ENCODE data around the gene RABEP2.

DNA sequence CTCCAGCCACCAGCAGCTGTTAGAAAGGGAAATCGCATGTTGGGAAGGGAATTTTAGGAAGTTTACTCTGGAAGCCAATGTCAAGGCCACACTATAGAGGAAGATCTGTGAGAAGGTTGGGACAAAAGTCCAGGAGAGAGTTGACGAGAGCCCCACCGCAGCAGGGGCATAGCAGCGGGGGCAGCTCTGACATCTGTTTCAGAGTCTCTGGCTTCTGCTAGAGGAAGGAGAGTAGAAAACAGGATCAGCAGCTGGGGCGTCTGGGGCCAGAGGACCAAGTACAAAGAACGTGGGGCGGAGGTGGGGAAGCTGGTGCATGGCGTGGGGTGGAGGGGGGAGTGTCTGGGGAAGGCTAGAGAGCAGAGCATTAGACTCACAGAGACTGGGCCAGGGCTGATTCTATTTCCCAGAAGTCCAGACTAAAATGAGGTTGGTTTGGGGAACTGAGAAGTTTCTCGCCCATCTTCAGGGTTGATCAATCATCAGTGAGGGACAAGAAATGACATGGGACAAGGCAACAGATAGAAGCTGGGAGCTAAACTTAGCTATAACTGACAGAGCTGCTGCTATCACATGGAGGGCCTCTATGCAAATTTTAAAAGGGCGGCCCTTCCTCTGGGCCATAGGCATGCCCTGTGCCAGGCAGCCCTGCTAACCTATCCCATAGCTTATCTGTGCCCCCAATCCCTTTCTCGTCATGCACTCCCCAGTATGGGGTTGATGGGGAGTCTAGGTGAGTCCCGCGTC is 1.2 kb downstream of the RABEP2 start:
- TF ChIP-seq, protein P1, sequence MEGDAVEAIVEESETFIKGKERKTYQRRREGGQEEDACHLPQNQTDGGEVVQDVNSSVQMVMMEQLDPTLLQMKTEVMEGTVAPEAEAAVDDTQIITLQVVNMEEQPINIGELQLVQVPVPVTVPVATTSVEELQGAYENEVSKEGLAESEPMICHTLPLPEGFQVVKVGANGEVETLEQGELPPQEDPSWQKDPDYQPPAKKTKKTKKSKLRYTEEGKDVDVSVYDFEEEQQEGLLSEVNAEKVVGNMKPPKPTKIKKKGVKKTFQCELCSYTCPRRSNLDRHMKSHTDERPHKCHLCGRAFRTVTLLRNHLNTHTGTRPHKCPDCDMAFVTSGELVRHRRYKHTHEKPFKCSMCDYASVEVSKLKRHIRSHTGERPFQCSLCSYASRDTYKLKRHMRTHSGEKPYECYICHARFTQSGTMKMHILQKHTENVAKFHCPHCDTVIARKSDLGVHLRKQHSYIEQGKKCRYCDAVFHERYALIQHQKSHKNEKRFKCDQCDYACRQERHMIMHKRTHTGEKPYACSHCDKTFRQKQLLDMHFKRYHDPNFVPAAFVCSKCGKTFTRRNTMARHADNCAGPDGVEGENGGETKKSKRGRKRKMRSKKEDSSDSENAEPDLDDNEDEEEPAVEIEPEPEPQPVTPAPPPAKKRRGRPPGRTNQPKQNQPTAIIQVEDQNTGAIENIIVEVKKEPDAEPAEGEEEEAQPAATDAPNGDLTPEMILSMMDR (IDR thresholded peaks at IDR 0.05), result no peak
- no peak for TF ChIP-seq POLR2AphosphoS5 (IDR thresholded peaks at IDR 0.05)

Data from gastroesophageal sphincter (tissue), 3 donors.